GM18519 (cell line): ENCODE measurements around the gene IFIH1.

Experiments
- ATAC-seq: cut with Tn5 transposase; IDR thresholded peaks from one replicate; pipeline ENCODE4 v1.9.1; 2021; ENCODE audit warnings: mild to moderate bottlenecking, moderate library complexity; ENCODE audit not compliant: unreplicated experiment, low FRiP score

IFIH1 gene

GRCh38 chr2:162318328-162319180, at the start of gene IFIH1:
Gene IFIH1, minus strand, starts transcription at chr2:162318684. Its CDS starts 377 bp downstream, at chr2:162318307.
- peak; percentile 73 for ATAC-seq

- ATAC-seq, result no peak
These were observed 46.9 kb upstream of the IFIH1 start for GRCh38 chr2:162365392-162365791.

- ATAC-seq, result no peak
These were observed 26.1 kb upstream of the IFIH1 start for GRCh38 chr2:162344617-162344950.

- ATAC-seq, result peak; percentile 97
These were observed 25.5 kb upstream of the IFIH1 start, which contains the start of gene GCA for GRCh38 chr2:162343824-162344616. Gene GCA, plus strand, starts transcription at chr2:162344132. Its CDS starts 117 bp downstream, at chr2:162344249.

GRCh38 chr2:162343492-162343823, 25.0 kb upstream of the IFIH1 start:
- no peak for ATAC-seq

GRCh38 chr2:162342841-162343240, 24.4 kb upstream of the IFIH1 start:
- ATAC-seq, result no peak

- ATAC-seq, result no peak
These were observed 23.8 kb upstream of the IFIH1 start for GRCh38 chr2:162342321-162342720.

GRCh38 chr2:162340822-162341221, 22.3 kb upstream of the IFIH1 start:
- no peak for ATAC-seq

GRCh38 chr2:162337868-162338267, 19.4 kb upstream of the IFIH1 start:
- ATAC-seq, result no peak

- ATAC-seq, result no peak
These were observed 15.5 kb upstream of the IFIH1 start for GRCh38 chr2:162333968-162334367.

- ATAC-seq, result no peak
These were observed 12.4 kb upstream of the IFIH1 start for GRCh38 chr2:162330881-162331280.

- ATAC-seq, result no peak
These were observed 10.1 kb upstream of the IFIH1 start for GRCh38 chr2:162328424-162329157.

- no peak for ATAC-seq
These were observed 9.3 kb upstream of the IFIH1 start for GRCh38 chr2:162327806-162328205.

GRCh38 chr2:162327134-162327769, 8.8 kb upstream of the IFIH1 start:
- no peak for ATAC-seq

- no peak for ATAC-seq
These were observed 6.5 kb upstream of the IFIH1 start for GRCh38 chr2:162324953-162325352.

- no peak for ATAC-seq
These were observed 2.5 kb upstream of the IFIH1 start for GRCh38 chr2:162320864-162321517.

- no peak for ATAC-seq
These were observed 590 bp downstream of the IFIH1 start for GRCh38 chr2:162317861-162318327.

- no peak for ATAC-seq
These were observed 1.3 kb downstream of the IFIH1 start for GRCh38 chr2:162317058-162317742.

GRCh38 chr2:162316590-162316989, 1.9 kb downstream of the IFIH1 start:
- no peak for ATAC-seq
